Heart left ventricle (tissue), 13 donors: Measurements from ENCODE around the gene DYNLRB2.

Source experiments
- POLR2A ChIP-seq, 2 donors: fragments of 450-650 bp; IDR thresholded peaks; one replicate each; pipeline ENCODE4 v1.6.1; 2017; ENCODE audit warnings: antibody characterized with exemption in 2 of 2, mild to moderate bottlenecking in 2 of 2, moderate library complexity in 2 of 2
- TF ChIP-seq, protein P1 (sequence below), 12 donors: fragments of 200-600 bp; sonication (generic) in 4 of 12; IDR thresholded peaks; one replicate each; pipeline versions ENCODE4 v1.5.0 to v1.8.0; 2018 to 2022; ENCODE audit warnings: antibody characterized with exemption in 12 of 12, mild to moderate bottlenecking in 5 of 12
- donor health status: ischemic (EF 13 %, LVEDD 7.1; RV severe dilation, severe dysfunction).
- donor health status: DM: no; HTN: yes; CAD: no.
- donor health status: DM: no; HTN: no; CAD: no.
- donor health status: ischemic (EF 25% LVEDD 6.9; RV normal size, moderate dysfunction).
- donor health status: ischemic (EF 25% LVEDD 5.7; RV mildly dilated, moderate dysfunction).
- donor health status: ischemic (EF 35%, LVEDD 5.7; RV mildly dilated, moderate dysfunction).
- donor health status: nonischemic (EF 11% LVEDD 7.7; RV severe dilation, severe dysfunction).
- donor health status: DM: yes; HTN: yes; CAD: no.
- donor health status: PGD.
- donor health status: ischemic (EF 29% LVEDD 5.4; RV normal size, mild dysfunction).
- donor health status: nonischemic (EF 23%, LVEDD 6.1; RV moderate dilation, normal function).

DNA sequence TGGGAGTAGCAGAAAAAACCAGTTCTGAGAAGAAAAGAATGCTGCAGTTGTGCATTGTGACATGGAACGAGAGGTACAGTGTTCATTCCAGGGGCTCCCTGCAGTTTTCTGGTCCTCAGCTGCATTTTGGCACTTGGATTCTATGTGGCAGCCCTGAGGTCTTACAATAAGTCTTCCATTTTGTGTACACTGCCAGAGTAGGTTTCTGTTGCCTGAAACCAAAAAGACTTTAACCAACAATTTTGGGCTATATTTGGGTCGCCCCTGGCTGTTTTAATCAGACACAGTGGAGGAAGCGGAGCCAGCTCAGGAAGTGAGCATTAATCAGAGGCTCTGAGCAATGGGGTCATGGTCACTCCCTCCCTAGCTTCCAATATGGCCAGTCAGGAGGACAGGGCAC is 15.7 kb downstream of the DYNLRB2 start:
- TF ChIP-seq, protein P1, sequence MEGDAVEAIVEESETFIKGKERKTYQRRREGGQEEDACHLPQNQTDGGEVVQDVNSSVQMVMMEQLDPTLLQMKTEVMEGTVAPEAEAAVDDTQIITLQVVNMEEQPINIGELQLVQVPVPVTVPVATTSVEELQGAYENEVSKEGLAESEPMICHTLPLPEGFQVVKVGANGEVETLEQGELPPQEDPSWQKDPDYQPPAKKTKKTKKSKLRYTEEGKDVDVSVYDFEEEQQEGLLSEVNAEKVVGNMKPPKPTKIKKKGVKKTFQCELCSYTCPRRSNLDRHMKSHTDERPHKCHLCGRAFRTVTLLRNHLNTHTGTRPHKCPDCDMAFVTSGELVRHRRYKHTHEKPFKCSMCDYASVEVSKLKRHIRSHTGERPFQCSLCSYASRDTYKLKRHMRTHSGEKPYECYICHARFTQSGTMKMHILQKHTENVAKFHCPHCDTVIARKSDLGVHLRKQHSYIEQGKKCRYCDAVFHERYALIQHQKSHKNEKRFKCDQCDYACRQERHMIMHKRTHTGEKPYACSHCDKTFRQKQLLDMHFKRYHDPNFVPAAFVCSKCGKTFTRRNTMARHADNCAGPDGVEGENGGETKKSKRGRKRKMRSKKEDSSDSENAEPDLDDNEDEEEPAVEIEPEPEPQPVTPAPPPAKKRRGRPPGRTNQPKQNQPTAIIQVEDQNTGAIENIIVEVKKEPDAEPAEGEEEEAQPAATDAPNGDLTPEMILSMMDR (IDR thresholded peaks at IDR 0.05): no peak
- TF ChIP-seq POLR2A (IDR thresholded peaks at IDR 0.05): no peak
